ENCODE results near the gene ANXA6.

ANXA6 gene

DNA sequence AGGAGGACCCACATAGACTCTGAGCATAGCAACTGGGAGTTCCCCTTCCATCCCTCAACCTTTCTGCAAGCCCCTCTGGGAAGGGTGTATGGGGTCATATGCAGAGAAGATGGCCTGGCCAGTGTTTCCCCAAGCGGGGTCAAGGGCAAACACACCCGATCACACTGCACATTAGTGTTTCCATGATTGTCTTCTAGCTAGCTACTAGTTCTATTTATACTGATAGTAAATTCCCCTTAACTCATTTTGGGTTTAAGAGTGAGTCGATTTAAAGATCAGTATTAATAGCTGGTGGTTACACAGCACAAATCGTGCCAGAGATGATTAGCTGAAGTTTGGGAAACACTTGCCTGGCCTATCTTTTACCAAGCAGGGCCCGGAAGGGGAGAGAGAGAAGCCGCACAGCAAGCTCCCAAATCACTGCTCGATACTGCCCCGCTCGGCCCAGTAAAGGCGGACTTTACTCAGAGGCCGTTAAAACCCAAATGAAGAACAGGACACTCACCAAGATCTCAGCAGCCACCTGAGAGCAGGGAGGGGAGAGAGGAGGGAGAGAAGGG, 47.4 kb downstream of the ANXA6 start:
- TF ChIP-seq, protein P1, sequence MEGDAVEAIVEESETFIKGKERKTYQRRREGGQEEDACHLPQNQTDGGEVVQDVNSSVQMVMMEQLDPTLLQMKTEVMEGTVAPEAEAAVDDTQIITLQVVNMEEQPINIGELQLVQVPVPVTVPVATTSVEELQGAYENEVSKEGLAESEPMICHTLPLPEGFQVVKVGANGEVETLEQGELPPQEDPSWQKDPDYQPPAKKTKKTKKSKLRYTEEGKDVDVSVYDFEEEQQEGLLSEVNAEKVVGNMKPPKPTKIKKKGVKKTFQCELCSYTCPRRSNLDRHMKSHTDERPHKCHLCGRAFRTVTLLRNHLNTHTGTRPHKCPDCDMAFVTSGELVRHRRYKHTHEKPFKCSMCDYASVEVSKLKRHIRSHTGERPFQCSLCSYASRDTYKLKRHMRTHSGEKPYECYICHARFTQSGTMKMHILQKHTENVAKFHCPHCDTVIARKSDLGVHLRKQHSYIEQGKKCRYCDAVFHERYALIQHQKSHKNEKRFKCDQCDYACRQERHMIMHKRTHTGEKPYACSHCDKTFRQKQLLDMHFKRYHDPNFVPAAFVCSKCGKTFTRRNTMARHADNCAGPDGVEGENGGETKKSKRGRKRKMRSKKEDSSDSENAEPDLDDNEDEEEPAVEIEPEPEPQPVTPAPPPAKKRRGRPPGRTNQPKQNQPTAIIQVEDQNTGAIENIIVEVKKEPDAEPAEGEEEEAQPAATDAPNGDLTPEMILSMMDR (conservative IDR thresholded peaks at IDR 0.05; ENCODE audit: low read depth, low read length) = no peak
- no peak for DNase-seq (ENCODE audit: low read depth)
- H3K4me3 ChIP-seq (ENCODE audit: low read length) = no peak overlapping the region

DNA sequence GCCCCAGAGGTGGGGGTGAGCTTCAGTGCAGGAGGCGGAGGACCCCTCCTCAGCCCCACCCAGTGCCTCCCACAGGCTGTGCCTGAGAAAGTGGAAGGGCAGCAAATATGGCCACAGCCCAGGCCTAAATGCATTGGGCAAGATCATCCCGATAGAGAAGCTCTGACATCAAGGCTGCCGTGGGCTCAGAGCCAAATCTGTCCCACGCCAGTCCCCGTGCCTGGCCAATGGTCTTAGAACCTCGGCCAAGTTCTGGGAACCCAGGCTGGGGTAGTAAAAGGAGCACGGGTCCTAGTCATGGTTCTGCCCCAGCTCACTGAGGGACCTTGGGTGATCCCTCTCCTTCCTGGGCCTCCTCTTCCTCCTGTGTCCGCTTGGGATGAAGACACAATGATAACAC, 49.0 kb downstream of the ANXA6 start:
- H3K4me3 ChIP-seq (ENCODE audit: low read length) = no peak overlapping the region
- no peak for DNase-seq (ENCODE audit: low read depth)
- TF ChIP-seq, protein P1 (conservative IDR thresholded peaks at IDR 0.05; ENCODE audit: low read depth, low read length) = no peak

DNA sequence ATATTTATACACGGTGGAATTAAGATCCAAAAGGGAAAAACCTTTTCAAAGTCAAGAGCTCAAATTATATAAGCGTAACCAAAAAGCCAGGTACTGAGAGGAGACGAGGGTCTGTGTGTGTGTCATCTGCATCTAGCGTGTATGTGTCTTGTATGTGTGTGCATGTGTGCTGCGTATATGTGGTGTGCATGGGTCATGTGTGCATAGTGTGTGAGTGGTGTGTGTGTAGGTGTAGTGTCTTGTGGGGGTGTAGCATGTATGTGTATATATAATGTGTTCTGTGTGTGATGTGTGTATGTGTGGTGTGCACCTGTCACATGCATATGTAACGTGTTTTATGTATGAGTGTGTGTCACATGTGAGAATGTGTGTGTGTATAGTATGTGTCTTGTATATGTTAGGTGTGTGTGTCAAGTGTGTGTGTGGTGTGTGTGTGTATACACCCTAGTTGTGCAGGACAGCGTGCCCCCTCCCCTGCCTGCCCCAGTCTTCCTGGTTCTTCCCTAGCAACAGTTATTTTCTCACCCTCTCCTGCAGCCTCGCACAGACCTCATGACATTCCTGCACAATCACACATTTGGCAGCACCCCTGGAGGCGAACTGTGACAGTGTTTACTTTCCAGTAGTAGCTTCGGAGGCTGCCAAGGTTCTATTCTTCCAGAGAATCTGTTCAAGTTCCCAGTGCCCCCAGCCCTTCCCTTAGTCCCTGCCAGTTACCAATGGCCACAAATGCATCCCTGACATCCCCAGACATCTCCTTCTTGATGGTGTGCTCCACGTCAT, 49.6 kb downstream of the ANXA6 start:
- DNase-seq (ENCODE audit: low read depth) = no peak
- TF ChIP-seq, protein P1 (conservative IDR thresholded peaks at IDR 0.05; ENCODE audit: low read depth, low read length) = no peak
- no peak overlapping the region for H3K4me3 ChIP-seq (ENCODE audit: low read length)

DNA sequence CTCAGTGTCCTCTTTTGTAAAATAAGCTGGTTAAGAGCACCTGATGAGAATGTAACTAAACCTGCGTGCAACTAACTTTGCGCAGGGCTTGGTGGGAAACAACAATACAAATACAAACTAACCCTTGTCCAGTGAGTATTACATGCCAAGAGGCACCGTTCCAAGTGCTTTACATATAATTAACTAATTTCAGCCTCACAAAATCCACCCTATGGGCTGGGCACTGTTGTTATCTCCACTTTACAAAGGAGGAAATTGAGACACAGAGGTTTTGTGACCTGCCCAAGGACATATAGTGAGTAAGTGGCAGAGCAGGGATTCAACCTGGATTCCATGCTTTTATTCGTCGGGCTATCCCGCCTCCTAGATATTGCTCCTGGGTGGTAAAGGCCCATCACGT, 50.5 kb downstream of the ANXA6 start:
- no peak for DNase-seq (ENCODE audit: low read depth)
- TF ChIP-seq, protein P1 (conservative IDR thresholded peaks at IDR 0.05; ENCODE audit: low read depth, low read length) = no peak
- no peak overlapping the region for H3K4me3 ChIP-seq (ENCODE audit: low read length)

DNA sequence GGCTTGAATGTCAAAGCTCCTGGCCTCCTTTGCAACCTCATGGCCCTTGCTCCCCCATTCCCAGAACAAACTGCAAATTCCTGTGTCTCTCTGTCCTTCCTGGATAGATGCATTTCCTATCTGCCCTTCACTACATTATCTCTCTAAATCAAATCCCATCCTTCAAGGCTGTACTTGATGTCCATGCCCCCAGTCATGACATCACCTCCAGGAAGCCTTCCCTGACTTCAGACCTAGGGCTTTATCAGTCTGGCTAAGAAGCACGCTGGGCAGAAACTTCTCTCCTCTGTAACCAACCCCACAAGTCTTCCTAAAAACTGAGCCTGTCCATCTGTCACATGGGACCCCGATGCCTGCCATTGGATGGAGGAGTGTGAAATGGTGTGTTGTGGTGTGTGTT, 51.1 kb downstream of the ANXA6 start:
- DNase-seq (ENCODE audit: low read depth) = no peak
- TF ChIP-seq, protein P1 (conservative IDR thresholded peaks at IDR 0.05; ENCODE audit: low read depth, low read length) = no peak
- no peak overlapping the region for H3K4me3 ChIP-seq (ENCODE audit: low read length)

DNA sequence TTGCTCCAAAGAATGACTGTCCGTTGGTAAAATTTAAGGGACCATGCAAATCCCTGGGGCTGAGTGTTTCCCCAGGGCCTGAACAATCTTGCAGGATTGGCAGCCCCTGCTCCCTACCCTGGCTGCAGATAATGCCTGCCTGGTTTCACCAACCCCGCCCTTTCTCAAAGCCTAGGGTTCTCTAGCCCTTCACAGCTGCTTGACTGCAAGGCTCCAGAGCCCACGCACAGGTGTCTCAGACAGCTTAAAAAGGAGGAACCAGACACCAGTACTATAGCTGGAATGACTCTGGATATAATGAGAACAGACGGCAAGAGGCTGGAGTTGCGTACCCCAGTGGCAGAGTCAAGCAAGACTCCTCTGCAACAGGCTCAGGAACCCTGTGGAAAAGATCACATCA, 51.5 kb downstream of the ANXA6 start:
- no peak for DNase-seq (ENCODE audit: low read depth)
- no peak overlapping the region for H3K4me3 ChIP-seq (ENCODE audit: low read length)
- TF ChIP-seq, protein P1 (conservative IDR thresholded peaks at IDR 0.05; ENCODE audit: low read depth, low read length) = no peak

DNA sequence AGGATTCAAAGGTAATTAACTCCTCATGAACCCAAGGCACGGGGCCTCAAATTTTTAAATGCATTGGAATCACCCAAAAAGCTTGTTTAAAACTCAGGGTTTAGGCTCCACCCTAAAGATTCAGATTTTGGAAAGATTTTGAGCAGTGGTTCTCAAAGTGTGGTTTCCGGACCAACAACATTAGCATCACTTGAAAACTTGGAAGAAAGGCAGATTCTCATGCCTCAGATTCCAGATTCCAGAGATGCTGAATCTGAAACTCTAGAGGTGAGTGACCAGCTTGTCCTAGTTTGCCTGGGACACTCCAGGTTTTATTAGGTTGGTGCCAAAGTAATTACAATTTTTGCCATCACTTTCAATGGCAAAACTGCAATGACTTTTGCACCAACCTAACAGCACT, 52.0 kb downstream of the ANXA6 start:
- H3K4me3 ChIP-seq (ENCODE audit: low read length) = no peak overlapping the region
- no peak for DNase-seq (ENCODE audit: low read depth)
- TF ChIP-seq, protein P1 (conservative IDR thresholded peaks at IDR 0.05; ENCODE audit: low read depth, low read length) = no peak

Measured in retinal pigment epithelial cell (primary cell).